ENCODE data around the gene AHSA1.

The AHSA1 gene

DNA sequence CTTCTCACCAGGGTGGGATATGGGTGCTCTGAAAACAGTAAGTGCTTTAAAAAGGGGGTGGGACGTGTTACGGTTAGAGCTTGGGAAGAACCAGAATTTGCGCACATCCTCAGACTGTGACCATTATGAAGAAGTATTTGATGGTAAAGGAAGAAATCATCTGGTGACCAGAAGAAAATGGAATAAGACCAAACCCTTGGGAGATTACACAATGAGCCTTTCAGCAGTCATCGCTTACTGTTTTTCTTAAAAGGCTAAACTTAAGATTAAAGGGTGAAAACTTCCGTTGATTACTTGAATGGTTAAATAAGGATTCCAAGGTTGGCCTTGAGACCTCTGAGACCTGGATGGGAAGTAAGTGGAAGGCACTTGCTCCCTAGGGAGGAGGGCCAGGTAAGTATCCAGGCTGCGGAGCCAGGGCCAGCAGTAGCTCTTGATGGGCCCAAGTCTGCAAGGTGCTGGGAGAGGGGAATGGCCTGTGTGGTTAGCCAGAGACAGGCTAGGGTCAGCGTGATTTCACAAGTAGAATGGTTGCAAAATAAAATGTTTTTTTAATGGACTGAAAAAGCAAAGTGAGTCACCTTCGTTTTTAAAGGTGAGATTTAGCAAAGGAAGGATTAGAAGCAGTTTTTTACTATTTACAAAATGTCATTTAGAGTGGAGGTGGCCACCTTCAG is 53.7 kb downstream of the AHSA1 start:
- DNase-seq: no peak

DNA sequence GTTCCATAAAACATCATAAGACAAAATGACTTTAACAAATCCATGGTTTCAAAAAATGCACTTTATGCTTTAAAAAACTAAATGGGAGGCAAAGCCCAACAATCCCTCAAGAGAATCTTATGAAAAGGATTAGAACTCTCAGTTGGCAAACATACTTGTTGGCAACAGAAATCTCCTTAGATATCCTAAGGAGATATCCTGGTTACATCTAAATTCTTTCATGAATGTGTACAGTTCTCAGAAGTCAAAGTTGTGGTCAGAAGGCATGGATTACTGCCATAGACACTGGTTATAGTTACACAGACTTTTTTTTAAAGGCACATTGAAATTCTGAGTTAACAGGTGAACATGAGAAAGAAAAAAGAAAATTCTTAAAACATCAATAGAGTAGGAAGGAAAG is 58.2 kb downstream of the AHSA1 start:
- no peak for DNase-seq

All from left hindlimb (tissue), 1 donor.